Upper lobe of left lung (tissue), 6 donors: ENCODE measurements around the gene PCSK5. TPM values are rescaled to one million over a fixed set of nuclear protein-coding genes. Genes with fewer than 3 reads are reported as not detected.

ENCODE experiments used
- ATAC-seq, 2 donors: fragments of 200-7000 bp; cut with Tn5 transposase; one replicate each; pipeline ENCODE4 v1.9.1; 2022; ENCODE audit warnings: mild to moderate bottlenecking in 2 of 2, moderate library complexity in 2 of 2; ENCODE audit not compliant: low FRiP score in 2 of 2
- DNase-seq, 2 donors: peaks; one replicate each; pipeline ENCODE4 v3.0.0-alpha.2; 2019 to 2020
- H3K27ac ChIP-seq, 4 donors: fragments of 200-600 bp; sonication (generic); one replicate each; pipeline ENCODE4 v1.5.1; 2016 to 2019
- H3K27me3 ChIP-seq, 4 donors: fragments of 200-600 bp; sonication (generic); one replicate each; pipeline ENCODE4 v1.5.1; 2017 to 2019
- H3K36me3 ChIP-seq, 4 donors: fragments of 200-600 bp; sonication (generic); one replicate each; pipeline ENCODE4 v1.5.1; 2016 to 2019
- H3K4me1 ChIP-seq, 4 donors: fragments of 200-600 bp; sonication (generic); one replicate each; pipeline ENCODE4 v1.5.1; 2018 to 2019
- H3K4me3 ChIP-seq, 4 donors: fragments of 200-600 bp; sonication (generic); one replicate each; pipeline ENCODE4 v1.5.1; 2017 to 2019; ENCODE audit warnings: mild to moderate bottlenecking in 2 of 4, moderate library complexity in 1 of 4
- H3K9me3 ChIP-seq, 4 donors: fragments of 200-600 bp; sonication (generic); one replicate each; pipeline ENCODE4 v1.5.1; 2018 to 2019
- EP300 ChIP-seq, 4 donors: sonication (generic); formaldehyde crosslinking; IDR thresholded peaks; one replicate each; pipeline ENCODE4 v1.5.1; 2017; ENCODE audit warnings: antibody characterized with exemption in 4 of 4, control low read depth in 2 of 4
- POLR2A ChIP-seq, 4 donors: fragments of 450-650 bp; IDR thresholded peaks; one replicate each; pipeline ENCODE4 v1.5.1; 2016 to 2017; ENCODE audit warnings: antibody characterized with exemption in 4 of 4, mild to moderate bottlenecking in 2 of 4
- POLR2AphosphoS5 ChIP-seq, 2 donors: sonication (generic); formaldehyde crosslinking; IDR thresholded peaks; one replicate each; pipeline ENCODE4 v1.5.1; 2017; ENCODE audit warnings: antibody characterized with exemption in 2 of 2
- WGBS, 2 donors: methylation state at CpG; one replicate each; pipeline ENCODE4 v1.1.5; 2017 to 2018; 5-methylcytosine and 5-hydroxymethylcytosine counted together
- total RNA-seq, 6 donors: library from RNA; depleted of rRNA in 4 of 6; stranded (reverse); fragments of >200 nt in 4 of 6; gene quantifications; one replicate each; pipeline versions ENCODE4 v1.1.0 to v1.2.1, GENCODE V29; 2016 to 2021
- TF ChIP-seq, protein P1 (sequence below), 6 experiments: fragments of 450-650 bp in 4 of 6; fragments of 200-600 bp in 2 of 6; sonication (generic) in 2 of 6; IDR thresholded peaks; one replicate each; pipeline ENCODE4 v1.5.1; 2016 to 2019; ENCODE audit warnings: antibody characterized with exemption in 6 of 6
- donor health status: DM: no; HTN: no; CAD: no; lungs with moderate emphysema.
- donor health status: DM: no; HTN: yes; CAD: no; lungs with severe emphysema.

Gene PCSK5
- total RNA-seq, 6 donors from 2014 or later = 12.8 to 29.2 (median 18.3) TPM

DNA sequence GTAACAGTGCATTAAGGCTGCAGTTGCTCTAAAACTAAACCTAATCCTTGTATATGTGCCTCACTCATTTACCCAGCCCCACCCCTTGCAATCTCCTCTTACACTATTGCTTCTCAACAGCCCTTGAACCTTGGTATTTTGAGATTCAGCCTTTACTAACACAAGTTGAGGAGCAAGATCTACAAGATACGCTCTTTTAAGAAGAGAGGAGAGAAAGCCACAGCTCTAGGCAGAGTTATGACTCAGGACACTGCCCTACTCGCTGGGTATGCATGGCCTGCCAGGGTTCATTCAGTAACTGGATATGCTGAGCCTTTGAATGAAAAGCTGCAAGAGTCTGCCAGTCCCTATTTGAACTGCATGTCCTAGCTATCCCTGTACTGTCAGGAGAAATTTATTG is 219.5 kb downstream of the PCSK5 start:
- 58 to 73% methylated on average over 2 of the region's 2 CpGs for WGBS, 2 donors
- ATAC-seq (peak; percentile 11 to 78), DNase-seq (peak in 1 of 2 donors; percentile 35)
- H3K4me1 ChIP-seq = peaks cover 0 to 9% (median 0%) of the 10 kb centered on the region in 4 donors
- no peaks in the 10 kb centered on the region for H3K9me3 ChIP-seq
- no peak for TF ChIP-seq POLR2AphosphoS5 (IDR thresholded peaks at IDR 0.05)
- TF ChIP-seq, protein P1, sequence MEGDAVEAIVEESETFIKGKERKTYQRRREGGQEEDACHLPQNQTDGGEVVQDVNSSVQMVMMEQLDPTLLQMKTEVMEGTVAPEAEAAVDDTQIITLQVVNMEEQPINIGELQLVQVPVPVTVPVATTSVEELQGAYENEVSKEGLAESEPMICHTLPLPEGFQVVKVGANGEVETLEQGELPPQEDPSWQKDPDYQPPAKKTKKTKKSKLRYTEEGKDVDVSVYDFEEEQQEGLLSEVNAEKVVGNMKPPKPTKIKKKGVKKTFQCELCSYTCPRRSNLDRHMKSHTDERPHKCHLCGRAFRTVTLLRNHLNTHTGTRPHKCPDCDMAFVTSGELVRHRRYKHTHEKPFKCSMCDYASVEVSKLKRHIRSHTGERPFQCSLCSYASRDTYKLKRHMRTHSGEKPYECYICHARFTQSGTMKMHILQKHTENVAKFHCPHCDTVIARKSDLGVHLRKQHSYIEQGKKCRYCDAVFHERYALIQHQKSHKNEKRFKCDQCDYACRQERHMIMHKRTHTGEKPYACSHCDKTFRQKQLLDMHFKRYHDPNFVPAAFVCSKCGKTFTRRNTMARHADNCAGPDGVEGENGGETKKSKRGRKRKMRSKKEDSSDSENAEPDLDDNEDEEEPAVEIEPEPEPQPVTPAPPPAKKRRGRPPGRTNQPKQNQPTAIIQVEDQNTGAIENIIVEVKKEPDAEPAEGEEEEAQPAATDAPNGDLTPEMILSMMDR (IDR thresholded peaks at IDR 0.05) = no peak
- no peak for TF ChIP-seq POLR2A (IDR thresholded peaks at IDR 0.05)
- TF ChIP-seq EP300 (IDR thresholded peaks at IDR 0.05) = no peak
- H3K4me3 ChIP-seq = no peak overlapping the region
- H3K27me3 ChIP-seq = no peaks in the 10 kb centered on the region
- peaks cover 0 to 6% (median 0%) of the 10 kb centered on the region in 4 donors for H3K36me3 ChIP-seq
- H3K27ac ChIP-seq = no peak overlapping the region

DNA sequence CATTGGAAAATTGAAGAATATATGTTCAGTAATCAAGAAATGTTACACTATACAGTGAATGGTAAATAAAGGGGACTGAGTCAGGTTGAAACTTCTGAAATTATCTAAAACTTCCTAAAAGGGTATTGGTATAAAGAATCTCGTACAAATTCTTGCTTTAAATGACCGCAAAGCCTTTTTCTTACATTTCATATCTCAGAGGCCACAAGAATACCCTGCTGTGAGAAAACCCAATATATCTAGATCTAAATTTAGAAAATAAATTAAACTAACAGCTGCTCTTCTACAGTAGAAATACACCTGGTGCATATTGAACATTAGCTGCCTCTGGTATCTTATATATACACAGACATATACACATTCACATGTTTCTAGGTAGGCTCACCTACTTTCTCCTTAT is 221.7 kb downstream of the PCSK5 start:
- H3K27me3 ChIP-seq = no peaks in the 10 kb centered on the region
- TF ChIP-seq, protein P1 (IDR thresholded peaks at IDR 0.05) = no peak
- TF ChIP-seq EP300 (IDR thresholded peaks at IDR 0.05) = no peak
- no peak for TF ChIP-seq POLR2AphosphoS5 (IDR thresholded peaks at IDR 0.05)
- TF ChIP-seq POLR2A (IDR thresholded peaks at IDR 0.05) = no peak
- DNase-seq (no peak), ATAC-seq (no peak)
- H3K4me3 ChIP-seq = no peak overlapping the region
- peaks cover 0 to 9% (median 0%) of the 10 kb centered on the region in 4 donors for H3K4me1 ChIP-seq
- no peaks in the 10 kb centered on the region for H3K9me3 ChIP-seq
- H3K27ac ChIP-seq = no peak overlapping the region
- H3K36me3 ChIP-seq = peaks cover 0 to 3% (median 0%) of the 10 kb centered on the region in 4 donors
- WGBS, 2 donors = 72 to 73% methylated on average over 2 of the region's 2 CpGs

DNA sequence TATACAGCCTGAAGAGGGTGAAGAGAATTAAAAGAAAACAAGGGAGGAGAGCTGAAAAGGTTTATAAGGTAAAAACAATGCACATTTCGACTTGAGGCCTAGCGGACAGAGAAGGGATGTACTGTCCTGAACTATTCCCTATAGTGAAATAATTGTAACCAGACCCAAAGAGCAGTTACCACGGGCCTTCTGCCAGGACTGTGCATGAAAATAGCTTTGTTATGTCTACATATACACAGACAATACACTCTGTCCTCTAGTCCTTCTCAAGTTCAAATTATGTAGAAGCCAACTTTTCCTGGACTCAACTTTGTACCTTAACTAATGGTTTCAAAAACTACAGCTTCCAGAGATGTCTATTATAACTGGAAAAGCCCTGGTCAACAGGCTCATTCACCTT is 223.7 kb downstream of the PCSK5 start:
- Histone ChIP-seq H3K9me3 (no peaks in the 10 kb centered on the region), H3K4me1 (peaks cover 0 to 9% (median 0%) of the 10 kb centered on the region in 4 donors), H3K27ac (no peak overlapping the region), H3K4me3 (no peak overlapping the region), H3K36me3 (no peaks in the 10 kb centered on the region), H3K27me3 (no peaks in the 10 kb centered on the region)
- ATAC-seq (no peak), DNase-seq (no peak)
- TF ChIP-seq POLR2A (IDR thresholded peaks at IDR 0.05) = no peak
- TF ChIP-seq, protein P1 (IDR thresholded peaks at IDR 0.05) = no peak
- no peak for TF ChIP-seq EP300 (IDR thresholded peaks at IDR 0.05)
- TF ChIP-seq POLR2AphosphoS5 (IDR thresholded peaks at IDR 0.05) = no peak
- 82 to 88% methylated on average over 3 of the region's 3 CpGs for whole genome bisulfite sequencing, 2 donors

DNA sequence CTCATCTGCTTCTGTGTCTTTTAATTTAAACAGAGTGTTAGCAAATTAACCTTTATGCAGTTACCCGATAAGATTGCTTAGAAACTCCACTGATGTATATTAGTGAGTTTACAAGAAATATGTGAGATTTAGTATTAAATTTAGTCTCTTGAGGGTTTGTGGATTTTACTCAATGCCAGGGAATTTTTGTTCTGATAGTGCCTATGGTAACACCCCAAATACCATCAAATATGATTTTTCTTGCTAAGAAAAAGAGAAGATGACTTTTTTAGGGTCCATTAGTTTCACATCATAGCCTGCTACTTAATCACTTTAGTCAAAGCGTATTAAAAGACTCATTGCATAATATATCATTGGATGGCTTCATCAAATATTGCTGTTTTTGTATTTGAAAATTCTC is 224.9 kb downstream of the PCSK5 start:
- Histone ChIP-seq H3K4me3 (no peak overlapping the region), H3K9me3 (no peaks in the 10 kb centered on the region), H3K4me1 (no peaks in the 10 kb centered on the region), H3K36me3 (no peaks in the 10 kb centered on the region), H3K27ac (no peak overlapping the region), H3K27me3 (no peaks in the 10 kb centered on the region)
- no peak for DNase-seq
- no peak for ATAC-seq
- 83 to 88% methylated on average over 2 of the region's 2 CpGs for WGBS, 2 donors
- no peak for TF ChIP-seq EP300 (IDR thresholded peaks at IDR 0.05)
- no peak for TF ChIP-seq POLR2AphosphoS5 (IDR thresholded peaks at IDR 0.05)
- TF ChIP-seq POLR2A (IDR thresholded peaks at IDR 0.05) = no peak
- TF ChIP-seq, protein P1 (IDR thresholded peaks at IDR 0.05) = no peak

DNA sequence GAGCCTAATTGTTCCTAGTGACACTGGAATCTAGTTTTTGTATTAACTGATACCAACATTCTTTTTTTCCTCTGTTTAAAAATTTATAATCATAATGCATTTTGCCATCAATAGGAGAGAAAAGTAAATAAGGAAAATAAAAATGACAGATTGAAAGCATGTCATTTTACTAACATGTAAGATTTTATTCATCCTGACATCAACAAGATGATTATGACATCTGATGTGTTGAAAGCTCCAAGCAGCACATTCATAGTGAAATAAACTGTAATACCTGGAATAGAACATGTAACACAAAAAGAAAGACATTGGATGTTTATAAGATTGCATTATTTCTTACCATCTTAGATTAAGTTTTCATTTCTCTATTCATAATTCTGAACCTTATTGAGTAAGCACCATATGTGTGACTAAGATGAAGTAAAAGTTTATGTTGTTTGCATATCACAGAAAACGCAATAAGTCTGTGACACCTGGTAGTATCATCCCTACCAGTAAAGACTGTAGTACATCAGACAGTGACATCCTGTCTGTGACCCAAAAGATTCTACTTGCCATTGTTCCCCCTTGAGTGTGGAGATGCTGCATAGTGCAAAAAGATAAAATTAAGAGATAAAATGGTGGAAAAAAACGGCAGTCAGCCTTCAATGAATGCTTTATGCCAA is 225.6 kb downstream of the PCSK5 start:
- no peaks in the 10 kb centered on the region for H3K9me3 ChIP-seq
- no peak for ATAC-seq
- H3K36me3 ChIP-seq = no peaks in the 10 kb centered on the region
- no peak overlapping the region for H3K27ac ChIP-seq
- H3K4me1 ChIP-seq = no peaks in the 10 kb centered on the region
- no peak overlapping the region for H3K4me3 ChIP-seq
- TF ChIP-seq POLR2AphosphoS5 (IDR thresholded peaks at IDR 0.05) (no peak), POLR2A (IDR thresholded peaks at IDR 0.05) (no peak), EP300 (IDR thresholded peaks at IDR 0.05) (no peak)
- TF ChIP-seq, protein P1 (IDR thresholded peaks at IDR 0.05) = no peak
- DNase-seq = no peak
- WGBS, 2 donors = 71 to 73% methylated on average over 2 of the region's 2 CpGs
- H3K27me3 ChIP-seq = no peaks in the 10 kb centered on the region
